ENCODE results near the gene MRPS24.

- no peak for TF ChIP-seq EP300 (IDR thresholded peaks at IDR 0.05)
- TF ChIP-seq POLR2A (IDR thresholded peaks at IDR 0.05): no peak
- no peak for TF ChIP-seq CTCF (IDR thresholded peaks at IDR 0.05)
Measured at GRCh38 chr7:43895847-43896415, 26.6 kb upstream of the MRPS24 start.

Data from ovary (tissue), 3 donors.